Stimulated activated CD8-positive, alpha-beta memory T cell treated with anti-CD3 and anti-CD28 coated beads, Interleukin-15, amount 100 ng/mL, for 48 hours (primary cell): ENCODE data around the gene GNAZ.
"Not testable (repeated sequence)": the region's sequence is repeated elsewhere in the genome, so short reads cannot be mapped to it uniquely, and the experiment has no call there.

Source experiments
- DNase-seq, 2 donors: peaks; one replicate each; pipeline ENCODE4 v3.0.0-alpha.2; 2020; ENCODE audit warnings: low read depth in 2 of 2

Gene GNAZ

GRCh38 chr22:23070418-23071229 is at the start of gene GNAZ:
TSS of gene GNAZ (plus strand) at chr22:23070519. CDS start at chr22:23095696, 25,177 bp downstream.
- DNase-seq, result no peak

- DNase-seq, result no peak
Measured at GRCh38 chr22:23020659-23021293, 49.5 kb upstream of the GNAZ start.

- DNase-seq, result not testable (repeated sequence)
Measured at GRCh38 chr22:23021660-23022353, 48.5 kb upstream of the GNAZ start.

DNA sequence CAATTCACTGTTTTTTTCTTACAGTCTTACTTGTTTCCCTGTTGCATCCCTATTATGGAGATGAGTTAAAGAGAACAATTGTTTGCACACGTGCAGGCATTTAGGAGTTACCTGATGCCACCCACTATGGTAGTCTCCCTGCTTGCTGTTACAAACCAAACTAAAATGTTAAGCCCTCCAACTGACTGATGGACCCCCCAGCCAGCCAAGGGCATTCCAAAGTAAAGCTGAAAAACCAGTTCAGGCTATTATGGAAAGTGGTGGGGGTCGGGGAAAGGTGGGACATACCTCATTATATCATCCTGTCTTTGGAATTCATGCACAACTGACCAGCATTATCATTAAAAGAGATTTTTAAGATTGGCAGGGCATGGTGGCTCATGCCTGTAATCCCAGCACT is 47.0 kb upstream of the GNAZ start:
- no peak for DNase-seq

- no peak for DNase-seq
Measured at GRCh38 chr22:23026777-23027176, 43.5 kb upstream of the GNAZ start.

DNA sequence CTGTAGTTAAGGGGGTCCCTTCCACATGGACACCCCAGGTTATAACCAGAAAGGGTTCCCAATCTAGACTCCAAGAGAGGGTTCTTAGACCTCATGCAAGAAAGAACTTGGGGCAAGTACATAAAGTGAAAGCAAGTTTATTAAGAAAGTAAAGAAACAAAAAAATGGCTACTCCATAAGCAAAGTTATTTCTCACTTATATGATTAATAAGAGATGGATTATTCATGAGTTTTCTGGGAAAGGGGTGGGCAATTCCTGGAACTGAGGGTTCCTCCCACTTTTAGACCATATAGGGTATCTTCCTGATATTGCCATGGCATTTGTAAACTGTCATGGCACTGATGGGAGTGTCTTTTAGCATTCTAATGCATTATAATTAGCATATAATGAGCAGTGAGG is 42.5 kb upstream of the GNAZ start:
- not testable (repeated sequence) for DNase-seq

- DNase-seq, result no peak
Measured at GRCh38 chr22:23029521-23030228, 40.6 kb upstream of the GNAZ start.

GRCh38 chr22:23031381-23031780 is 38.9 kb upstream of the GNAZ start:
- no peak for DNase-seq

- DNase-seq, result no peak
Measured at GRCh38 chr22:23031786-23032185, 38.5 kb upstream of the GNAZ start.

DNA sequence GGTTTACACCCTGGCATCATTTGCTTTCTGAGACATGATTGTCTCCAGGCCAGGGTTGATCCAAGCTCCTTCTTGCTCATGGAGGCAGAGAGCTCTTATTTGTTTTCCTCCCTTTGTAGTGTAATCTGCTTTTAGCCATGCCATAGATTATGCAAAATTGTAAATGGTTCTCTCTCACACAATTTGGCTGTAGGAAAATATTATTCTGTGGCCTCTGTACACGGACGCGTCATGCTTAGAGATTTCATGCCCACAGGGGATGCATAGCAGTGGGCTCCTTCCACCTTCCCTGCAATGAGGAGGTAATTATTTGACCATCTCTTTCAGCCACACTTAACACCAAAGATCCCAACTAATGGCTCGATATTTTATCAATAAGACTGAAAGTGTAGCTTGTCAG is 37.7 kb upstream of the GNAZ start:
- DNase-seq, result no peak

DNA sequence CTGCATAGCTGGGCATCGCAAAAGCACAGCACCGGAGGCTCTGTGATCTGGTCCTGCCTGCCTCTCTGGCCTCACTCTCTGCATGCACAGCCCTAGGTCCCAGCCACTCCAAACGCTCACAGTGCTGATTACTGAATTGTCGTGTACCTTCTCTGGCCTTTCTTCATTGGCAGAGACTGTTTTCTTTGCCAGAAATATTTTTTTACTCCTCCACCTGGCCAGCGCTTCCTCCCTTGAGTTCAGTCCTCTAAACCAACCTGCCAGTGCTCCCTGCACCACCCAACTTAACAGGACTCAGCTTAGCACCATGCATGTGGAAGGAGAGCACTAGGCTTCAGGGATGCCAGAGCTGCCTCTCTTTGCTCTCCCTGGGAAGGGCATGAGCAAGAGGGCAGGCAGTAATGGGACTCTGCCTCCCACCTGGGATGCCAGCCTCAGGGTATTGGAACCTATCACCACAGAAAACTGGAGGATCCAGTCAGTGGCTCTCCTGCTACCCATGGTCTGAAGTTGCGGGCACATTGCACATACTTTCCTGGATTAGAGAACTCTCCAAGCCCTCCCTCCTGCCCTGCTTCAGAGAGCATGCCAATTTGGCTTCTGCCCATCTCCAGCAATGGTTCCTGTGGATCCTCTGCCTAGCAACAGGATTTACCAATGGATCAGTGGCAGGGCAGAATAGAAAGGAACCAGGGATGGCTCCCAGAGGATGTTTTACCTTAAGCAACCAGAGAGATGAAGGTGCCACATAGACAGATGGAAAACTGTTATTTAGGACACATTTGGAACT is 37.0 kb upstream of the GNAZ start:
- no peak for DNase-seq

GRCh38 chr22:23034621-23035556 is 35.4 kb upstream of the GNAZ start:
- DNase-seq, result no peak

GRCh38 chr22:23035557-23036277 is 34.6 kb upstream of the GNAZ start:
- peak in 1 of 2 donors; percentile 15 for DNase-seq

DNA sequence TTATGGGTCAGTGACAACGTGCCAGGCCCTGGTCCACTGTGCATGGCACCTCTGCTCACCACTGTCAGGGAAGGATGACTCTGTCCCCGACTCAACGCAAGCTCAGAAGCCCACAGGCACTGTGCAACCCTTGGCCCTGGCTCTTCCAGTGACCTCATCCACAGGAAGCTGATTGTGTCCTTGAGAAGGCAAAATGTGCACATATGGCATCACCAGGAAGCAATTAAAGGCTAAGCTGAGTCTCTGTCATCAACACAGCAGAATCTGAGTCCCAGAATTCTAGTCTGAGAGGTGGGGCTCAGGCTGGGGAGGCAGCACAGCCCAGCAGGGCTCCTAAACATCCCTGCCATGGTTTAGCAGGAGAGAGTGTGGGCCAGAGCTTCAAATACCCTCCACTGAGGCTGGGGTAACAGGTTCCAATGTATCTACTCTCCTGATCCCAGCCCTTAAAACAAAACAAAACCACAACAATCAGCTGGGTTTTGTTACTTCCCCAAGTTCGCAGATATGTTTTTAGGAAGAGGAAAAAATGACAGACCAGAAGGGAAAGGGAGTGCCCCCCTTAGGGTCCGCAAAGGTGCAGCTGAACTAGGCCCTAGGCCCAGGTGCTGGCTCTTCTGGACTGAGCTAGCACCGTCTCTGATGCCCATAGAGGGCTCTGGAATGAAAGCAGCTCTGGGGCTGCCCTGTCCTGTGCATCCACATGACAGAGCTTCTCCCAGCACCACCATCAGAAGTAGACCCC is 33.5 kb upstream of the GNAZ start:
- no peak for DNase-seq

- DNase-seq, result no peak
Measured at GRCh38 chr22:23037429-23038333, 32.6 kb upstream of the GNAZ start.

DNA sequence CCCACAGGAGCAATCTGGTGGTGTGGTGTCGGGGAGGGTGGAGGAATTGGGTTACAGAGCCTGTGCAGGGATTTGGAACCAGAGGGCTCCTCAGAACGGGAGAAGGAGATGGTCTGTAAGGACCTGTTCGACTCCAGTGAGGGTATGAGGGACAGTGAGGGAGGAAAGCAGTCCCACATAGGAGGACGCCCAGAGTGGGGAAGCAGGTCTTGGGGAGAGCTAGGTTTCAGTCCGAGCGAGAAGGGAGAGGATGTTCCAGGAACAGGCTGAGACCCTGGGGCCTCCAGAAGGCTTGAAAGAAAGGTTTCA is 32.0 kb upstream of the GNAZ start:
- DNase-seq, result no peak

GRCh38 chr22:23038902-23039301 is 31.4 kb upstream of the GNAZ start:
- DNase-seq, result no peak

DNA sequence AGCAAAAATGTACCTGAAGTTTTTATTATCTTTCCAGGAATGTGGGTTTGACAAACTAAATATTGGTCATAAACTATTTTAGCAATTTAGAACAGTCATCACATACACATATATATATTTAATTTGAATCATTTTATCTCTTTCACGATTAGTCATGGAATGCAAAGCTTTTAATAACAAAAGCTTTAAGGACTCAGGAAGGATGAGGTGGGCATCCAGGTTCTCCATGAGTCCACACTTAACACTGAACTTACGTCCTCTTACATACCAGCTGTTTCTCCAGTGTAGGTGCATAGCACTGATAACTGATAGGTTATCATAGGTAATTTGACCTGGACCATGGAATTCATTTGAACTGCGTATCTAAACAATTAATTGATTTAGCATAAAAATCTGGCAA is 28.1 kb upstream of the GNAZ start:
- no peak for DNase-seq
